HG02870 (cell line): ENCODE data around the gene TTLL5.
"Not testable (repeated sequence)": the region's sequence is repeated elsewhere in the genome, so short reads cannot be mapped to it uniquely, and the experiment has no call there.

Source experiments
- ATAC-seq: cut with Tn5 transposase; IDR thresholded peaks from one replicate; pipeline ENCODE4 v1.9.1; 2021; ENCODE audit warnings: mild to moderate bottlenecking, moderate library complexity; ENCODE audit not compliant: unreplicated experiment

TTLL5 gene

DNA sequence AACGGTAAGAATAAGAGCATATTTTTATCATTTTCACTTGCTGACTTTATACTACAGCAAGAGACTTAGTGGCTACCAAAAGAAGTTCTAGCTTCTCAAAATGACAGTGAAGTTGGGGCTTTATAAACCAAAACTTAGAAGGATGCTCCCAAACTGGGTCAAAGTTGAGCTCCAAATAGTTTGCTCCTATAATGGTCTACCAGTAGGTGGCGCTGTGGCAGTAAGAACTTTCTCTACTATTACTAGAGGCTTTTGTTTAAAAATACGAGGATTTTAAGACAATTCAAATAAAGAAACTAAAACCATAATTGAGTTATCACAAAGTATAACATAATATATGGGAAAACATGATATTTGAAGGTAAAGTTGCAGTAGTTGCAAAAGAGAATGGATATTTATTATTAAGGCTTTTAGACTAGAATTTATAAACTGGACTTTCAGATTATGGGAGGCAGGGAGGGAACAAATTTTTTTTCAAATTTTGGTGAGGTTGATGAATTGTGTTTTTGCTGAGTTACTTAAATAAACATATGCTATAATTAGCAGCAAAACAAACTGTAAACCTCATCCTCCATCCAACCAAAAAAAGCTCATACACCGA, 245.7 kb downstream of the TTLL5 start:
- no peak for ATAC-seq

DNA sequence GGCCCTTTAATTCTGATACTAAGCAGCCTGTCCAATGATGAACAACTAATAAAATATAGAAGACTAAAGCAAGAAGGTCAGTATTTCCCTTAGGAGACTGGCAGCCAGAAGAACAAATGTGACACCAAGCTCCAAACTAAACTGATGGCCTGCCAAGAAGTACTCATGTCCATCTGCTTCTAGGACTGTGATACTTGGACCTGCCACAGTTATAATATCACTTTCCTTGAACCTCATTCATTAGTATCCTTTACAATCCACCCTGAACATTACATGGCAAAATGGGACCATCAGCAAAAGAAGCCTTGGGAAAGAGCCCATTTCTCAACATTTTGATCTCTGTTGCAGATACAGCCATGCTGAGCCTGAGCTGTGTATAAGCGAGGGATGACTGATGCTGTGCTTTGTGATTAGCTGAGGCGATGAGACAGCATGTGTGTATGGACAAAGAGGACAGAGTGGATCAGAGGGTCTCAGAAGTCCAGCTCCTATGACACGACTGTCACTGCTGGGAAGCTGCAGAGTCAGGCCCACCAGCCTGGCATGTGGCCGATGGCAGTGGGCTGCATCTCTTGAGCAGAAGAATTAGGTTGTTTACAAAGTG, 246.8 kb downstream of the TTLL5 start:
- no peak for ATAC-seq

DNA sequence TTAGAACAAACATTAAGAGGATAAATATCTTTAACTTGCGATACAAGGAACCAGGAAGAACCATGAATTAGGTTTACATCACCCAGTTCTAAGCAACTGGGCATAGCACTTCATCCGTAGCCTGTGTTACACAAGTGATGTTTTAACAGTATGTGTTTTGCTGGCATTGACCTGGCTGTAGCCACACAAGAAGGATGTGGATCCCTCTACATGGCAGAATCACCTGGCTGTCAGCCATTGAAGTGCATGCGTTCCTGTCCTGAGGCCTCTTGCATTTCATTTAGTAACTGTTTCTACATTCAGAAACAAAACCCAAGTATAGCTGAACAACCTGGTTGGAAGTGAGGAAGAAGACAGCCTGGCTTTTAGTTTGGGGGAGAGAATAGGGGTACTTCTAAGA, 248.6 kb downstream of the TTLL5 start:
- ATAC-seq, result no peak

DNA sequence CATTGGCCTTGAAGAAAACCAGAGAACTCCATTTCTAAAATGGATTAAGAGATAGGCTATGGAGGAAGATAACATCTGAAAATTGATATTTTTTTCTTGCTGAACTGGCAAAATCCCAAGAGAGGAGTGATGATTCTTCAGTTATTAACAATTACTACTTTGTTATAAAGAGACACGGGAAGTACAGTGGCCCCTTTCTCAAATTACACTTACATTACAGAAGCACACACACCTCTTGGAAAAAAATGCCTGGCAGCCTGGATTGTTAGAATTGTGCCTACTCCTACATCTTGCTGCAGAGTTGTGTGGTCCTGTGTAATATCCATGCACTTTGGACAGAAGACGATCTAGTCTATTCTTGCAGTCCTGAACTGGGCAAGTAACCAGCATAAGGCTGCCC, 249.0 kb downstream of the TTLL5 start:
- no peak for ATAC-seq

DNA sequence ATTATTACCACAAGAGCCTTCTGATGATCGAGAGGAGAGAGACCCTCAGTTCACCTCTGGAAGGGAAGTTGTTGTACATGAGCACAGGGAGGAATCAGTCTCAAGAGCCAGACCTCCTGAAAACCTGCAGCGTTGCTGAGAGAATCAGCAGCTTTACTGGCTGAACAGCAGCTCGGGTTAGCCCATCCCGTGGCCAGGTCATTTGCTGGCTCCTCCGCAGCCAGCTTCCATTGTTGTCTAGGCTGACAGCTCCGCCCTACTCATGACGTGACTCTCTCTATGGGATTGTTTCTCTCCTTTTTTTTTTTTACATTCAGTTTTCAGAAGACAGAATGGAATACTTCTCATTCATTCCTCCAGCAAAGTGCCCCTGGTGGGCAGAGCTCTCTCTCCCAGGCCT, 250.8 kb downstream of the TTLL5 start:
- ATAC-seq, result no peak

DNA sequence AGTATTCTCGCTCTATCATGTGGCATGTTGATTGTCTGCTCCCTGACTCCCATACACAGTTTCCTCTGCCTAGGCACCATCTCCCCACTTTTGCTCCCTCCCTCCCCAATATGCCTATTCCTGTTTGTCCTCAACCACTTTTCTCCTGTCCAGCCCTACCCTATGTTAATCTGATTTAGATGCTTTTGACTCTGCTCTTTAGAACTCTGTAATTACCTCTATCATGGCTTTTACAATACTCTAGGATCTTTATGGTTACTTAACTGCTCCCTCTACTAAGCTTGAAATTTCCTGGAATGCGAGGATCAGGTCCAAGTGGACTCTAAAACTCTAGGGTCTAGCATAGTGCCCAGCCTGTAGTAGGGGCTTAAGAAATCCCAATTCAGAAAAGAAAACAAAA, 252.1 kb downstream of the TTLL5 start:
- ATAC-seq, result no peak

DNA sequence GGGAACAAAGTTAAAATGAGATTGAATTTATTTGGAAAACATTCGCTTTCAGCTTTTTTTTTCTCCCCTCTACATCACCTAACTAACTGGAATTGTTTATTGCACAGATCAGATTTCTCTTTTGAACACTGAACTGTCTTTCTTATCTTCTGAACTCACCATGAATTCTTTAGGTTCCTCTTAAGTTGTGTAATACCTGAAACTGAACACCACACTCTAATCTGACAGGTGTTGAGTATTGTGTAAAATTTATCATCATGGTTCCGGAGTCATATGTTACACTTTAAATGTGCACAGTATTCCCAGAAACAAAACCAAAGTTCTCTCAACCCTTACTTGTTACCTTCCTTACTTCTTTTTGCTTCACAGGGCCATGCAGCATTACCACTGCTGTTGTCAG, 254.0 kb downstream of the TTLL5 start:
- ATAC-seq, result no peak

DNA sequence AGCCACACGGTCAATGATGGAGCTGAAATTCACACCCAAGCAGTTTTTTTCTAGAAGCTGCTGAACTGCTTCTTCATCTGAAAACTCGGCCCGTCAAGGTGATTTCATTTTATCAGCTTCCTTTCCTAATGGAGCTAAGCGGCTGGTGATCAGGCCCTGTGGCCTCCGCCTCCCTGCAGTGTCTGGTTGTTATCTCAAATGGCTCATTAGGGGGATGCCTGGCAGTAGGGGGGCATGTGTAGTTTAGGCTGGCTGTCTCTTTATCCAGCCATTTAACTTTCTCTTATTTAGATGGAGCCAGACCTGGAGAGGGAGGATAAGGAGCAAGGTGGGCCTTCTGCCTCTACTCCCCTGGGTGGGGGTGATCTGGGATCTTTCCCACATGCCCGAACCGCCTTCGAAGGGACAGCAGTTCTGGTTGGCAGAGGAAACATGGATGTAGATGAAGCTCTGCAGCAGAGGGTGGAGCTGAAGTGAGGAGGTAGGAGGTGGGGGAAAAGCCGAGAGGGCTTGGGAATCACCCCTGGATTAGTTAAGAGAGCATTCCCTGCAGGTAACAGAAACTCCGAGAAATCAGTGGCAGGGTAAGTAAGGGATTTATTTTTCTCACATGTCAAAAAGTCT, 256.4 kb downstream of the TTLL5 start:
- no peak for ATAC-seq

DNA sequence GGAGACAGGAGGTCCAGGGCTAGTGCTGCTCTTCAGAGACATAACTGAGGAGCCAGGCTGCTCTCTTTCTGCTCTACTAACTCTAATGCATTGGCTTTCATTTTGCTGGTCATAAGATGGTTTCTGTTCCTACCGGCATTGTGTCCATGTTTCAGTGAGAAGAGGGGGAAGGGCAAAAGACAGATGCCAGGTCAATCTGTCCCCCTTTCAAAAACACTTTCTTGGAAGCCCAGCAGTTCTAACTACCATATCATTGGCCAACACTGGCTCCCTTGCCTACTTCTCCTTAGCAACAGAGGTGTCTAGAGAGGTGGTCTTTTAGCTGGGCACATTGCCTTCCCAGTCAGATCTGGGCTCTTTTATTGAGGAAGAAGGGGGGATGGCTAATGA, 256.9 kb downstream of the TTLL5 start:
- ATAC-seq, result no peak

DNA sequence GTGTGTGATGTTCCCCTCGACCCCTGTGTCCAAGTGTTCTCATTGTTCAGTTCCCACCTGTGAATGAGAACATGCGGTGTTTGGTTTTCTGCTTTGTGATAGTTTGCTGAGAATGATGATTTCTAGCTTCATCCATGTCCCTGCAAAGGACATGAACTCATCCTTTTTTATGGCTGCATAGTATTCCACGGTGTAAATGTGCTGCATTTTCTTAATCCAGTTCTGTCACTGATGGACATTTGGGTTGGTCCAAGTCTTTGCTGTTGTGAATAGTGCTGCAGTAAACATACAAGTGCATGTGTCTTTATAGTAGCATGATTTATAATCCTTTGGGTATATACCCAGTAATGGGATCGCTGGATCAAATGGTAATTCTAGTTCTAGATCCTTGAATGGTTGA, 259.4 kb downstream of the TTLL5 start:
- not testable (repeated sequence) for ATAC-seq

DNA sequence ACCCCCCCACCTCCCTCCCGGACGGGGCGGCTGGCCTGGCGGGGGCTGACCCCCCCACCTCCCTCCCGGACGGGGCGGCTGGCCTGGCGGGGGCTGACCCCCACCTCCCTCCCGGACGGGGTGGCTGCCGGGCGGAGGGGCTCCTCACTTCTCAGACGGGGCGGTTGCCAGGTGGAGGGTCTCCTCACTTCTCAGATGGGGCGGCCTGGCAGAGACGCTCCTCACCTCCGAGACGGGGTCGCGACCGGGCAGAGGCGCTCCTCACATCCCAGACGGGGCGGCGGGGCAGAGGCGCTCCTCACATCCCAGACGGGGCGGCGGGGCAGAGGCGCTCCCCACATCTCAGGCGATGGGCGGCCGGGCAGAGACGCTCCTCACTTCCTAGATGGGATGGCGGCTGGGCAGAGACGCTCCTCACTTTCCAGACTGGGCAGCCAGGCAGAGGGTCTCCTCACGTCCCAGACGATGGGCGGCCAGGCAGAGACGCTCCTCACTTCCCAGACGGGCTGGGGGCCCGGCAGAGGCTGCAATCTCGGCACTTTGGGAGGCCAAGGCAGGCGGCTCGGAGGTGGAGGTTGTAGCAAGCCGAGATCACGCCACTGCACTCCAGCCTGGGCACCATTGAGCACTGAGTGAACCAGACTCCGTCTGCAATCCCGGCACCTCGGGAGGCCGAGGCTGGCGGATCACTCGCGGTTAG, 264.2 kb downstream of the TTLL5 start:
- not testable (repeated sequence) for ATAC-seq

DNA sequence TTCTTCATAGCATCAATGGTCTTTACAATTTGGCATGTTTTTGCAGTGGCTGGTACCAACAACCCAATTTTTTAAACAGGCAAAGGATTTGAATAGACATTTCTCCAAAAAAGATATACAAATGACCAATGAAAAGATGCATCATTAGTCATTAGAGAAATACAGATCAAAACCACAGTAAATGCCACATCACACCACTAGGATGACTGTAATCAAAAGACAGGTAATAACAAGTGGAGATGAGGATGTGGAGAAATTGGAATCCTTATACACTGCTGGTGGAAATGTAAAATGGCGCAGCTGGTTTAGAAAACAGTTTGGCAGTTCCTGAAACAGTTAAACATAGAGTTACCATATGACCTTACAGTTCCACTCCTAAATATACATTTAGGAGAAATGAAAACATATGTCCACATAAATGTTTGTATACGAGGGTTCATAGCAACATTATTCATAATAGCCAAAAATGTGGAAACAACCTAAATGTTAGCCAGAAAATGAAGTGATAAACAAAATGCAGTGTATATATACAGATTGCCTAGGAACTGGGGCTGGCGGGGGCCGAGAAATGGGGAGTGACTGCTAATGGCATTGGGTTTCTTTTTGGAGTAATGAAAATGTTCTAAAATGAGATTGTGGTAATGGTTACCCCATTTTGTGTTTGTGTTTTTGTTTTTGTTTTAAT, 265.5 kb downstream of the TTLL5 start:
- ATAC-seq, result no peak

DNA sequence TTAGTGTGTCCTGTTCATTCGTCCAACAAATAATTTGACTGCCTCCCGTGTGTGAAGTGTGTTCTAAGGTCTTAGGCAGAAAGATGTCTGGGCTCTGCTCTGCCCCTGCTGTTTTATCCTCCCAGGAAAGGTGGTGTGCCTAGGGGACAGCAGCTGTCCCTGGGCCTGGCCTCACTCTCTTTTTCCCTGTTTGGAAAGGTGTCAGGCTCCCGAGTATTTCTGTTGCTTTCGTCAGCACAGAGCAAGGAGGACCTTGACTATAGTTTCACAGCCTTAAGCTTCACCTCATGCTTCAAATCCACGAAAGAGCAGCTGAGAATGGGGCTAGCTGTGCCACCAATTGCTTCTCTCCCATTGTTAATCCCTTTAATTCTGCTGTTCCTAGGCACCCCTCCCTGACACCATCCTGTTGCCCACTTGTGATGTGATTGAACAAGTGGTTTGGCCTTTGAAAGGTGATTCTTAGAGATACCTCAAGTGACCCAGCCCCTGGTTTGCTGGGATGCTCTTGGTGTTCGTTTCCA, 266.6 kb downstream of the TTLL5 start:
- ATAC-seq, result no peak

DNA sequence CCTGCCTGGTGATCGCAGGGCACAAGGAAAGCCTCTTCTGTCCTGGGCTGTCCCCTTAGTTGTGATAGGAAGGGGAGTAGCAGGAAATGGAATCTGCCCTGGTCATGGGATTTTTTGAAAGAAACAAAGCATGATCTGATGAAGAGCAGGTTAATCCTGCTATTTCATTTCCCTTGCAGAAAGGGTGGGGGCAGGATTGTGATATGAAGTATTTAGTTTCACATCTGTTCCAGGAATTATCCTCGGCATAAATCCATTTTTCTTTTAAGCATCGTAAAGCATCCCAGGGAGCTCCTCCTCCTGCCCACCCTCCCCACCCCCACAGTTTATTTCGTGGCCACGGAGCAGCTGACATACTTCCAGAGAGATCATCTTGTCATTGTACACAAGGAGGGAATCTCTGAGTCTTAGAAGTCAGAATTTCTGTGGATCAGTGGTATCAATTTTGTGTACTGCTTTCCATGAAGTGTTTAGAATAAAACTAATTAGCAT, 267.7 kb downstream of the TTLL5 start:
- no peak for ATAC-seq

DNA sequence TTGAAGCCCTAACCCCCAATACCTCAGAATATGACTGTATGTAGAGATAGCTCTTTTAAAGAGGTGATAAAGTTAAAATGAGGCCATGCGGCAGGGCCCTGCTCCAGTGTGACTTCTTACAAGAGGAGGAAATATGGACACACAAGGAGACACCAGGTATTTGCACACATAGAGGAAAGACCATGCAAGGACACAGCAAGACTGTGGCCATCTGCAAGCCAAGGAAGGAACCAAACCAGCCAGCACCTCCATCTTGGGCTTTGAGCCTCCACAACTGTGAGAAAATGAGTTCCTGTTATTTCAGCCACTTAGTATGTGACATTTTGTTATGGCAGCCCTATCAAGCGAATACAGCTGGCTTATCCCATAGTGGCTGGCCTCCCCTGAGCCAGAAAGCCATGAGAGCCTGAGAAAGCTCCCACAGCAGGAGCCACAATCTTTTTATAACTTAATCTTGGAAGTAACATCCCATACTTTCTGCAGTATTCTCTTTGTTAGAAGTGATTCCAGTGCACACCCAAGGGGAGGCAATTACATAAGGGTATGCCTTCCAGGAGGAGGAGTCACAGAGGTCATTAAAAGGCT, 272.8 kb downstream of the TTLL5 start:
- no peak for ATAC-seq

DNA sequence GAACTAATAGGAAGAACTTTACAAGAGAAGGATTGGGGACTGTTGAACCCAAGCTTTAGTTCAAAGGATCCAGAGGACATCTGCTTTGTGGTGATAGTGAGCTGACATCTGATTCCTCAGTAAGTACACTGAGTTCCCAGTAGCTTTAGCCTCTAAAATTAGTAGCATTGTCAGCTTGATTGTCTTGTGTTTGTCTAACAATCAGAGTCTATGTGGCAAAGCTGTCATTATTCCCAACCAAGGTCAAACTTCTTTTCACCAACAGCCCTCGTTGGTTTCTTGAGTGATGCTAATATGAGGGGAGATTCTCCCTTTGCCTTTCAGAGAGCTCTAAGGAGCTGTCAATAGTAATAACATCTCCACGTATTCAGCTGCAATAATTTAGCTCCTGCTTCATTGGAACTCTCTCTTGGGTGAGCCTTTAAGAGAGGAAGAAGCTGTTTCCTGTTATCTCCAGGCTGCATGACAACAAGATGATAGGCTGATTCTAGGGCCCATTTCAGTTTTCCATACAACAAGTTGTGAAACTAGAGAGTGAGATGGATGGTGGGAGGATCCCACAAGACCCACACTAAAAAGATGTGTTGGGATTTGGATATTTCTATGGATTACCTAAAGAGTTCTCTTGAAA, 274.1 kb downstream of the TTLL5 start:
- no peak for ATAC-seq

DNA sequence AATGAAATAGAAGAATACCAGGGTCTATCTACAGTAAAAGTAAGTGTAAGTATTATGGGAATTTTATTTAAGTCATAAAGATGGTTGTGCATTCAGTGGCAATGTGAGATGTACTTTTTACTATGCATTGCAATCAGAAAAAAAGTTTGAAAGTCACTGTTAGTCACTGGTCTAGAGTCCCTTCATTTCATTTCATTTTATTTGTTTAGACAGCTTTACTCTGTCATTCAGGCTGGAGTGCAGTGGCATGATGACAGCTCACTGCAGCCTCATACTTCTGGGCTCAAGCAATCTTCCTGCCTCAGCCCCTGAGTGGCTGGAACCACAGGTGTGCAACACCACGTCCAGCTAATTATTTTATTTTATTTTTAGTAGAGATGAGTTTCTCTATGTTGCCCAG, 278.2 kb downstream of the TTLL5 start:
- no peak for ATAC-seq

DNA sequence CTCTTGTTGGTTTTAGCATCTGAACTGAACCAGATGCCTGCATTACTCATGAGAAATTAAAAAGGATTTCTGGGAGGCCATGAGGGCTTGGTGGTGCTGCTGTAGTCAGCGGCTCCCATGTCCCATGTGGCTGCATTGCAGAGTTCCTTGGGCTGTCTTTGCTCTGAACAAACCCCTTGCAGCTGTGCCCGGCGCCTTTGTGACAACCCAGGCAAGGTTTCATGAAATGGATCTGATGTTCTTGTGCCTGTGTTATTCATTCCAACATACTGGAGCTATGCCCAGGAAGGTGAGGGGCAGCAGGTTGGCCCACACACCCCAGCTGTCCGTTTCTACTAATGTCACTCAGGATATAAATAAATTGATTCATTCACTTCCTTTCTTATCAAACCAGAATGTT, 280.0 kb downstream of the TTLL5 start:
- ATAC-seq, result no peak

DNA sequence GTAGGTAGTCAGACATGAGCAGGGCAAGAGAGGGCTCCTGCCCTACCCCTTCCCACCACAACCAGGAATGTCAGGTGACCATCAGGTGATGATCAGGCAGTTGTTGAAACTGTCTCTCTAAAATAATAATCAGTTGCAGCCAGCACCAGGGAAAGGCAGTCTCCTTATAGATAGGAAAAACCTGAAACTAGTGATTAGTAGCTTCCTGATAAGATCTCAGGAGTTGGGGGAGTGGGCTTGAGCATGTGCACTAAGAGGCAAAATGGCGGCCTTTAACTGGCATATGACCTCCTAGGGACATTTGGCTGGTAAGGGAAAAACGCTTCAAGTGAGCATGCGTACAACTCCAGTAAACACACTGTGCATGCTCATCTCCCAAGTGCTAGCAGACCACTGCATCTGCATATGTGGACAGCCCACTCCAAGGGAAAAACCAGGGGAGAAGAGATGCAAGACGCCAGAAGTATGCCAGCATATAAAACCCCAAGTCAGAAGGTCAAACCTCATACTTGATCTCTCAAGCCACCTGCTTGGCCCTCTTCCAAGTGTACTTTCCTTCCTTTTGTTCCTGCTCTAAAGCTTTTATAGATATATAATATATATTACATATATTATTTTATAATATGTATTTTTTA, 283.7 kb downstream of the TTLL5 start:
- ATAC-seq, result no peak

DNA sequence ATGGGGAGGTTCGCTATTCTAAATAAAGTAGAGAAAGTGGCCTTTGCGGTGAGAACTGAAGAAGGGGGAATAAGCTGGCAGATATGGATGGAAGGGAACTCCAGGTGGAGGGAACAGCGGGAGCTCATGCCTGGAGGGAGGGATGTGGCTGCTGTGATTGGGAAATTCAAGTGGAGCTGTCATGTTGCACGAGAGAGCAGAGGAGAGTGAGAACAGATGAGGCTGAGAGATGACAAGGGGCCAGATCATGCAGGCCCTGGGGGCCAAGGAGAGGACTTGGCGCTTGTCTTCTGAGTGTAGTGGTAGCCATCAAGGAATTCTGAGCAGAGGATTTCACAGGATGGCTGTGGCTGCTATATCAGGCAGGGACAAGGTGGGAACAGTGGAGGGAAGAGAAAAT, 285.7 kb downstream of the TTLL5 start:
- no peak for ATAC-seq
